MCF 10A (cell line): ENCODE data around the gene SCAMP5. TPM values are rescaled to one million over a fixed set of nuclear protein-coding genes. Genes with fewer than 3 reads are reported as not detected.

Source experiments
- BruUV-seq: library from RNA; stranded (reverse); fragments of 400-500 nt; replicated peaks from 2 replicates; lab custom pipeline; 2021; lab: Mats Ljungman, UMichigan
- CTCF ChIA-PET: fragments of 300-600 bp; sonication (Branson Sonifier 250); formaldehyde crosslinking; extraction: SDS; loops from one replicate; lab custom pipeline; 2021; ENCODE audit warnings: antibody characterized with exemption, inconsistent platforms; lab: Yijun Ruan, JAX
- POLR2A ChIA-PET: fragments of 300-600, 350-650 bp; sonication (Branson Sonifier 250); formaldehyde crosslinking; extraction: SDS; loops from one replicate; lab custom pipeline; 2020; ENCODE audit warnings: antibody characterized with exemption, inconsistent platforms; lab: Yijun Ruan, JAX
- DNase-seq: peaks from one replicate; pipeline ENCODE4 v3.0.0-alpha.2; 2018; ENCODE audit not compliant: unreplicated experiment
- H3K27ac Mint-ChIP-seq: one replicate; pipeline ENCODE4 v1.8.0; 2022; ENCODE audit warnings: mild to moderate bottlenecking, low read depth, mixed read lengths; ENCODE audit not compliant: unreplicated experiment
- H3K27me3 Mint-ChIP-seq: one replicate; pipeline ENCODE4 v1.8.0; 2022; ENCODE audit warnings: mixed read lengths; ENCODE audit not compliant: insufficient read depth, unreplicated experiment
- H3K36me3 Mint-ChIP-seq: one replicate; pipeline ENCODE4 v1.8.0; 2022; ENCODE audit warnings: mild to moderate bottlenecking, moderate library complexity, mixed read lengths; ENCODE audit not compliant: insufficient read depth, unreplicated experiment
- H3K4me1 Mint-ChIP-seq: one replicate; pipeline ENCODE4 v1.8.0; 2022; ENCODE audit warnings: mixed read lengths; ENCODE audit not compliant: insufficient read depth, unreplicated experiment
- H3K4me3 Mint-ChIP-seq: one replicate; pipeline ENCODE4 v1.8.0; 2022; ENCODE audit warnings: mild to moderate bottlenecking, moderate library complexity, mixed read lengths; ENCODE audit not compliant: unreplicated experiment
- H3K9me3 Mint-ChIP-seq: one replicate; pipeline ENCODE4 v1.8.0; 2022; ENCODE audit warnings: mixed read lengths; ENCODE audit not compliant: unreplicated experiment
- intact Hi-C: fragments of 100-400 bp; cut with micrococcal nuclease; formaldehyde crosslinking; loops from 2 replicates; pipeline ENCODE4 v1.14.1; 2022
- total RNA-seq: library from RNA; stranded (reverse); gene quantifications from 2 replicates; pipeline ENCODE4 v1.2.3, GENCODE V29; 2022
- TF ChIP-seq, protein P1 (sequence below): fragments of 200-600 bp; IDR thresholded peaks from one replicate; pipeline ENCODE4 v1.8.0; 2022; ENCODE audit warnings: antibody characterized with exemption, mild to moderate bottlenecking; ENCODE audit not compliant: unreplicated experiment

Gene SCAMP5
- total RNA-seq, 1 experiment from 2014 or later, result 0.54 TPM

DNA sequence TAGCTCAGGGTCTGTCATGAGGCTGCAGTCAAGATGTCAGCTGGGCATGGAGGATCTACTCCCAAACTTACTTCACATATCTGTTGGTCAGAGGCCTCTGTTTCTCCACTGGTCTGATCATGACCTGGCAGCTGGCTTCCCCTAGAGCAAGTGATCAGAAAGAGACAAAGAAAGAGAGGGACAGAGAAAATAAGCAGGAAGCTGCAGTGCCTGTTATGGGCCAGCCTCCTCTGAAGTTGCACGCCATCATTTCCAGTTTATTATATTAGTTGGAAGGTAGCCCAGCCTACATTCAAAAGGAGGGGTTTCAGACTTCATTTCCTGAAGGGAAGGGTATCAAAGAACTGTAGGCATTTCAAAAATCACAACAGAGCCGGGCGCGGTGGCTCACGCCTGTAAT lies 33.7 kb upstream of the SCAMP5 start:
- no peak overlapping the region for H3K4me3 Mint-ChIP-seq
- intact Hi-C loops, result no loop called here

DNA sequence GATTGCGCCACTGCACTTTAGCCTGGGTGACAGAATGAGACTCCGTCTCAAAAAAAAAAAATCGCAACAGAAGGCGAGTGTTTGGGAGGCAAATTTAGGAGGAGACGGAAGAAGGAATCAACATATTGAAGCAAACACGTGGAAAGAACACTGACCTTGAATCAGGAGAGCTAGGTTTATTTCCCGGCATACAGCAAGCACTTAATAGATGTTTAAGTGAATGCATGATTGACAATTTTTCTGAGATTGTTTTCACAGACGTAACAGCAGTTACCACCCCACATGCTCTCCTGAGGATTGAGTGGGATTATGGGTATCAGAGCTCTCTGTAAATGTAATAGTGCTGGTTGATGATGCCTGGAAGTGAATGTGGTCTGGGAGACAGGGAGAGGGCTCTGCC lies 33.1 kb upstream of the SCAMP5 start:
- no TSS peak for BruUV-seq
- CTCF ChIA-PET, result interaction anchor here (0.6 kb wide), 1 partner anchor 10 kb away, joined by 3 read pairs; no protein-coding TSS in a partner anchor

More for the DNA sequence above, 33.7 kb upstream of the SCAMP5 start:
- ChIA-PET POLR2A (interaction anchor here (0.8 kb wide), 1 partner anchor 71 kb away, joined by 3 read pairs; no protein-coding TSS in a partner anchor), CTCF (interaction anchor here (0.6 to 2.3 kb wide), 2 partner anchors 11 to 243 kb away, joined by 4 to 16 read pairs; no protein-coding TSS in a partner anchor)
- BruUV-seq, result no TSS peak
- TF ChIP-seq, protein P1, sequence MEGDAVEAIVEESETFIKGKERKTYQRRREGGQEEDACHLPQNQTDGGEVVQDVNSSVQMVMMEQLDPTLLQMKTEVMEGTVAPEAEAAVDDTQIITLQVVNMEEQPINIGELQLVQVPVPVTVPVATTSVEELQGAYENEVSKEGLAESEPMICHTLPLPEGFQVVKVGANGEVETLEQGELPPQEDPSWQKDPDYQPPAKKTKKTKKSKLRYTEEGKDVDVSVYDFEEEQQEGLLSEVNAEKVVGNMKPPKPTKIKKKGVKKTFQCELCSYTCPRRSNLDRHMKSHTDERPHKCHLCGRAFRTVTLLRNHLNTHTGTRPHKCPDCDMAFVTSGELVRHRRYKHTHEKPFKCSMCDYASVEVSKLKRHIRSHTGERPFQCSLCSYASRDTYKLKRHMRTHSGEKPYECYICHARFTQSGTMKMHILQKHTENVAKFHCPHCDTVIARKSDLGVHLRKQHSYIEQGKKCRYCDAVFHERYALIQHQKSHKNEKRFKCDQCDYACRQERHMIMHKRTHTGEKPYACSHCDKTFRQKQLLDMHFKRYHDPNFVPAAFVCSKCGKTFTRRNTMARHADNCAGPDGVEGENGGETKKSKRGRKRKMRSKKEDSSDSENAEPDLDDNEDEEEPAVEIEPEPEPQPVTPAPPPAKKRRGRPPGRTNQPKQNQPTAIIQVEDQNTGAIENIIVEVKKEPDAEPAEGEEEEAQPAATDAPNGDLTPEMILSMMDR, result no peak
- H3K27ac Mint-ChIP-seq, result no peak overlapping the region
- H3K27me3 Mint-ChIP-seq, result no peaks in the 10 kb centered on the region
- peaks cover 8% of the 10 kb centered on the region for H3K4me1 Mint-ChIP-seq
- H3K36me3 Mint-ChIP-seq, result no peaks in the 10 kb centered on the region
- no peaks in the 10 kb centered on the region for H3K9me3 Mint-ChIP-seq
- DNase-seq, result no peak

DNA sequence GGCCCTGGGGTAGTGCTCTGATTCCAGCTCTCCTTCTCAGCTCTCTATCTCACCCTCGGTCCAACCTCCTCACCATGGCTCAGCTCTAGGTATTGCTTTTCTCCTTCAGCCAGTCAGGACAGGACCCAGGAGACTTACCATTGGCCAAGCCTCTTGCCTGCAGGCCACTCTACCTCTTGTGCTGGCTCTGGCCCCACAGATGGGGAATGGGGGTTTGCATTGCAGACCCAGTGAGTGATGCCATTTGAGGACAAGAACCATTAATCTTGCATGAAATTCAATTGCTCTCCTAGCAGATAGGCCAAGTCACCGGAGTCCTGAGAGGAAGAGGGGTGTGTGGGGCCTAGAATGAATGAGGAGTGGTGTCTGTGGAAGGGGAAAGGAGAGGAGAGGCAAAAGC lies 32.7 kb upstream of the SCAMP5 start:
- no peaks in the 10 kb centered on the region for H3K9me3 Mint-ChIP-seq
- H3K36me3 Mint-ChIP-seq, result no peaks in the 10 kb centered on the region
- intact Hi-C loops, result no loop called here
- H3K27ac Mint-ChIP-seq, result no peak overlapping the region
- TF ChIP-seq, protein P1, result no peak
- peaks cover 8% of the 10 kb centered on the region for H3K4me1 Mint-ChIP-seq
- ChIA-PET POLR2A (no interaction called here), CTCF (interaction anchor here (0.6 to 1.4 kb wide), 4 partner anchors 10 to 162 kb away, joined by 3 to 5 read pairs (median 4); no protein-coding TSS in a partner anchor)
- no TSS peak for BruUV-seq
- DNase-seq, result no peak
- H3K4me3 Mint-ChIP-seq, result no peak overlapping the region
- no peaks in the 10 kb centered on the region for H3K27me3 Mint-ChIP-seq

More for the DNA sequence above, 33.1 kb upstream of the SCAMP5 start:
- Mint-ChIP-seq H3K4me3 (no peak overlapping the region), H3K27ac (no peak overlapping the region), H3K27me3 (no peaks in the 10 kb centered on the region), H3K4me1 (peaks cover 8% of the 10 kb centered on the region), H3K9me3 (no peaks in the 10 kb centered on the region), H3K36me3 (no peaks in the 10 kb centered on the region)
- POLR2A ChIA-PET, result interaction anchor here (0.8 kb wide), 1 partner anchor 72 kb away, joined by 3 read pairs; no protein-coding TSS in a partner anchor
- no peak for DNase-seq
- intact Hi-C loops, result no loop called here
- TF ChIP-seq, protein P1, result no peak

DNA sequence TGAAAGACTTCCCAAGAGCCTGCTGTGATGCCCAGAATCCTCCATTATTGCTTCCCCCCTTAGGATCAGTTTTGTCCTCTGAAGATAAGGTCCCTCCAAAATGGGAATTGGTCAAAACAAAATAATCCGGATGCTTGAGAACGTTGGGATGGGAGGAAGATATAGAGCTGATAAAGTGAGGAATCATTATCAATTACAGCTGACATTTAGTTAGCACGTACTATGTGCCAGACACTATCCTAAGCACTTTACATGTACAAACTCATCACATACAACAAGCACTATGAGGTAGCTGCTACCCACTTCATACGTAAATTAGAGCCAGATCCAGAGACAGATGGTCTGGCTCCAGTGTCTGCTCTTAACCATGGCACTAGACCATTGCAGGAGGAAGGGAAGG lies 32.1 kb upstream of the SCAMP5 start:
- Mint-ChIP-seq H3K27ac (no peak overlapping the region), H3K9me3 (no peaks in the 10 kb centered on the region), H3K36me3 (no peaks in the 10 kb centered on the region), H3K4me3 (no peak overlapping the region), H3K27me3 (no peaks in the 10 kb centered on the region), H3K4me1 (peaks cover 8% of the 10 kb centered on the region)
- POLR2A ChIA-PET, result no interaction called here
- intact Hi-C loops, result no loop called here
- DNase-seq, result no peak
- CTCF ChIA-PET, result interaction anchor here (0.6 to 1.4 kb wide), 4 partner anchors 12 to 163 kb away, joined by 3 to 5 read pairs (median 4); no protein-coding TSS in a partner anchor
- TF ChIP-seq, protein P1, result no peak
- no TSS peak for BruUV-seq
